Esophagus squamous epithelium (tissue), 4 donors: Measurements from ENCODE around the gene ATXN1.

Experiments used
- CTCF ChIP-seq, 6 experiments: fragments of 450-650 bp in 4 of 6; fragments of 200-600 bp in 2 of 6; sonication (generic) in 2 of 6; IDR thresholded peaks; one replicate each; pipeline ENCODE4 v1.5.1; 2016 to 2019; ENCODE audit warnings: antibody characterized with exemption in 6 of 6, mild to moderate bottlenecking in 4 of 6, moderate library complexity in 4 of 6
- POLR2A ChIP-seq, 4 donors: fragments of 450-650 bp; IDR thresholded peaks; one replicate each; pipeline ENCODE4 v1.6.1; 2017; ENCODE audit warnings: antibody characterized with exemption in 4 of 4, mild to moderate bottlenecking in 4 of 4, moderate library complexity in 3 of 4

- no peak for TF ChIP-seq CTCF (IDR thresholded peaks at IDR 0.05)
- TF ChIP-seq POLR2A (IDR thresholded peaks at IDR 0.05) = no peak
These were observed 278.5 kb downstream of the ATXN1 start for GRCh38 chr6:16482702-16483314.
